Natural killer cell (primary cell): Measurements from ENCODE around the gene ARID1B. TPM values are rescaled to one million over a fixed set of nuclear protein-coding genes. Genes with fewer than 3 reads are reported as not detected.

Source experiments
- ATAC-seq, 3 donors: fragments of 150-1000 bp in 2 of 3; fragments of 200-7000 bp in 1 of 3; cut with Tn5 transposase; 1 replicate in 1 of 3; 2 replicates in 2 of 3; pipeline ENCODE4 v1.10.0; 2021; ENCODE audit warnings: mild to moderate bottlenecking in 2 of 3, moderate library complexity in 2 of 3
- DNase-seq, 2 donors: peaks; one replicate each; pipeline versions ENCODE4 v3.0.0 to v3.0.0-alpha.2; 2013 to 2021; ENCODE audit warnings: mixed read lengths in 1 of 2
- H3K27ac ChIP-seq: one replicate; pipeline ENCODE4 v1.5.1; 2013; ENCODE audit warnings: mild to moderate bottlenecking, low read length
- H3K27me3 ChIP-seq: one replicate; pipeline ENCODE4 v1.6.1; 2013; ENCODE audit warnings: low read length; ENCODE audit not compliant: control insufficient read depth, insufficient read depth
- H3K36me3 ChIP-seq: one replicate; pipeline ENCODE4 v1.6.1; 2013; ENCODE audit warnings: low read length; ENCODE audit not compliant: control insufficient read depth, insufficient read depth
- H3K4me1 ChIP-seq: one replicate; pipeline ENCODE4 v1.6.1; 2013; ENCODE audit warnings: low read length; ENCODE audit not compliant: control insufficient read depth, insufficient read depth
- H3K4me3 ChIP-seq: one replicate; pipeline ENCODE4 v1.5.1; 2013; ENCODE audit warnings: low read length
- H3K9me3 ChIP-seq: one replicate; pipeline ENCODE4 v1.6.1; 2013; ENCODE audit warnings: low read length; ENCODE audit not compliant: control insufficient read depth, insufficient read depth
- H3K27ac Mint-ChIP-seq, 2 donors: one replicate each; pipeline ENCODE4 v1.8.0; 2022; ENCODE audit warnings: mild to moderate bottlenecking in 2 of 2, mixed read lengths in 2 of 2, moderate library complexity in 1 of 2
- H3K27me3 Mint-ChIP-seq, 2 donors: one replicate each; pipeline ENCODE4 v1.8.0; 2022; ENCODE audit warnings: low read depth in 2 of 2, mixed read lengths in 2 of 2
- H3K36me3 Mint-ChIP-seq: one replicate; pipeline ENCODE4 v1.8.0; 2022; ENCODE audit warnings: mixed read lengths
- H3K4me1 Mint-ChIP-seq, 2 donors: one replicate each; pipeline ENCODE4 v1.8.0; 2022; ENCODE audit warnings: mixed read lengths in 2 of 2
- H3K4me3 Mint-ChIP-seq: one replicate; pipeline ENCODE4 v1.8.0; 2022; ENCODE audit warnings: mild to moderate bottlenecking, moderate library complexity, mixed read lengths
- H3K9me3 Mint-ChIP-seq, 2 donors: one replicate each; pipeline ENCODE4 v1.8.0; 2022; ENCODE audit warnings: mixed read lengths in 2 of 2
- CTCF ChIP-seq: fragments of 200-600 bp; IDR thresholded peaks from one replicate; pipeline ENCODE4 v1.8.0; 2022; ENCODE audit warnings: antibody characterized with exemption
- WGBS: methylation state at CpG from one replicate; pipeline ENCODE4 v1.1.7; 2013; ENCODE audit warnings: missing lambda C conversion rate; ENCODE audit not compliant: insufficient coverage; 5-methylcytosine and 5-hydroxymethylcytosine counted together
- intact Hi-C: fragments of 100-400 bp; cut with micrococcal nuclease; formaldehyde crosslinking; loops from one replicate; pipeline ENCODE4 v1.14.2; 2022
- total RNA-seq, 4 donors: library from RNA; stranded (reverse); fragments of 120-200 nt in 1 of 4; gene quantifications; one replicate each; pipeline versions ENCODE4 v1.2.3 to v1.2.4, GENCODE V29; 2013 to 2022

ARID1B gene
- total RNA-seq, 3 donors from 2014 or later (not counting 1 experiment from before 2014, with no cell fraction given): 180 to 201 (median 189) TPM

- no peaks in the 10 kb centered on the region for H3K36me3 ChIP-seq
- TF ChIP-seq CTCF: no peak
- no peaks in the 10 kb centered on the region for H3K27me3 ChIP-seq
- Mint-ChIP-seq H3K27ac (peak overlapping the region in 1 of 2 donors; percentile 22), H3K27me3 (no peaks in the 10 kb centered on the region), H3K4me1 (peaks cover 62 to 64% of the 10 kb centered on the region in 2 donors), H3K4me3 (peak overlapping the region; percentile 4), H3K36me3 (no peaks in the 10 kb centered on the region), H3K9me3 (no peaks in the 10 kb centered on the region)
- H3K4me3 ChIP-seq: no peak overlapping the region
- ATAC-seq (peak in 1 of 3 donors; percentile 29), DNase-seq (no peak)
- WGBS: 87% methylated on average over 2 of the region's 3 CpGs
- intact Hi-C loops: no loop called here
- no peaks in the 10 kb centered on the region for H3K9me3 ChIP-seq
- peaks cover 11% of the 10 kb centered on the region for H3K4me1 ChIP-seq
- no peak overlapping the region for H3K27ac ChIP-seq
Measured at GRCh38 chr6:156925718-156926607, 148.8 kb downstream of the ARID1B start.

- no peak for TF ChIP-seq CTCF
- DNase-seq: no peak
- 69% methylated on average over 8 of the region's 8 CpGs for WGBS
- H3K36me3 ChIP-seq: no peaks in the 10 kb centered on the region
- no peaks in the 10 kb centered on the region for H3K9me3 Mint-ChIP-seq
- H3K27me3 Mint-ChIP-seq: no peaks in the 10 kb centered on the region
- peak overlapping the region; percentile 2 to 82 for H3K27ac Mint-ChIP-seq
- H3K27ac ChIP-seq: no peak overlapping the region
- H3K9me3 ChIP-seq: no peaks in the 10 kb centered on the region
- H3K27me3 ChIP-seq: no peaks in the 10 kb centered on the region
- H3K36me3 Mint-ChIP-seq: no peaks in the 10 kb centered on the region
- no peak overlapping the region for H3K4me3 ChIP-seq
- H3K4me3 Mint-ChIP-seq: no peak overlapping the region
- peaks cover 56 to 71% of the 10 kb centered on the region in 2 donors for H3K4me1 Mint-ChIP-seq
- ATAC-seq: peak in 1 of 3 donors; percentile 50
- H3K4me1 ChIP-seq: peaks cover 19% of the 10 kb centered on the region
- intact Hi-C loops: no loop called here
Measured at GRCh38 chr6:156928126-156928525, 150.9 kb downstream of the ARID1B start.

- no peak for TF ChIP-seq CTCF
- Histone ChIP-seq H3K4me1 (peaks cover 22% of the 10 kb centered on the region), H3K9me3 (no peaks in the 10 kb centered on the region), H3K36me3 (no peaks in the 10 kb centered on the region), H3K27me3 (no peaks in the 10 kb centered on the region), H3K4me3 (no peak overlapping the region), H3K27ac (no peak overlapping the region)
- Mint-ChIP-seq H3K4me3 (no peak overlapping the region), H3K4me1 (peaks cover 65 to 79% of the 10 kb centered on the region in 2 donors), H3K27ac (no peak overlapping the region), H3K36me3 (no peaks in the 10 kb centered on the region), H3K9me3 (no peaks in the 10 kb centered on the region), H3K27me3 (no peaks in the 10 kb centered on the region)
- intact Hi-C loops: no loop called here
- DNase-seq: no peak
- ATAC-seq: peak in 1 of 3 donors; percentile 21
- WGBS: 82% methylated on average over 4 of the region's 5 CpGs
Measured at GRCh38 chr6:156928972-156929371, 151.8 kb downstream of the ARID1B start.
